ENCODE data around the gene CCT5. TPM values are rescaled to one million over a fixed set of nuclear protein-coding genes. Genes with fewer than 3 reads are reported as not detected.
"Not testable (repeated sequence)": the region's sequence is repeated elsewhere in the genome, so short reads cannot be mapped to it uniquely, and the experiment has no call there.

The CCT5 gene
- total RNA-seq, 1 experiment from 2014 or later = 675 TPM

- POLR2A ChIA-PET (ENCODE audit: low non-redundant PET) = no interaction called here
- no peak for DNase-seq (ENCODE audit: low spot score)
- intact Hi-C loops (cut with micrococcal nuclease; ENCODE audit: unreplicated experiment) = no loop called here
- Histone ChIP-seq H3K9me3 (ENCODE audit: low read depth, low read length, poor library complexity, severe bottlenecking) (no peaks in the 10 kb centered on the region), H3K27ac (ENCODE audit: low read depth, low read length, poor library complexity, severe bottlenecking) (no peak overlapping the region), H3K4me1 (ENCODE audit: insufficient read depth, low read length, poor library complexity, severe bottlenecking) (no peaks in the 10 kb centered on the region), H3K36me3 (ENCODE audit: insufficient read depth, low read length, poor library complexity, severe bottlenecking) (no peaks in the 10 kb centered on the region), H3K27me3 (replicated peaks; ENCODE audit: insufficient read depth, low read depth, low read length, poor library complexity) (no peaks in the 10 kb centered on the region), H3K4me3 (ENCODE audit: low read depth, low read length, poor library complexity, severe bottlenecking) (no peak overlapping the region)
- TF ChIP-seq EZH2 (IDR thresholded peaks at IDR 0.05; ENCODE audit: borderline replicate concordance, low read depth, low read length, poor library complexity, severe bottlenecking) (no peak), CTCF (conservative IDR thresholded peaks at IDR 0.05; ENCODE audit: low read depth, low read length) (no peak)
- CTCF ChIA-PET = no interaction called here
- BruUV-seq (replicated peaks) = no TSS peak
Measured at GRCh38 chr5:10279925-10280720, 30.0 kb downstream of the CCT5 start.

GRCh38 chr5:10283927-10284635, 34.0 kb downstream of the CCT5 start:
- intact Hi-C loops (cut with micrococcal nuclease; ENCODE audit: unreplicated experiment) = loop anchor here (1.0 kb wide), 2 partner anchors 140 to 344 kb away; no protein-coding TSS in a partner anchor
- TF ChIP-seq CTCF (conservative IDR thresholded peaks at IDR 0.05; ENCODE audit: low read depth, low read length) (peak; percentile 98), EZH2 (IDR thresholded peaks at IDR 0.05; ENCODE audit: borderline replicate concordance, low read depth, low read length, poor library complexity, severe bottlenecking) (no peak)
- Histone ChIP-seq H3K4me1 (ENCODE audit: insufficient read depth, low read length, poor library complexity, severe bottlenecking) (peaks cover 9% of the 10 kb centered on the region), H3K9me3 (ENCODE audit: low read depth, low read length, poor library complexity, severe bottlenecking) (no peaks in the 10 kb centered on the region), H3K27me3 (replicated peaks; ENCODE audit: insufficient read depth, low read depth, low read length, poor library complexity) (no peaks in the 10 kb centered on the region), H3K4me3 (ENCODE audit: low read depth, low read length, poor library complexity, severe bottlenecking) (no peak overlapping the region), H3K27ac (ENCODE audit: low read depth, low read length, poor library complexity, severe bottlenecking) (no peak overlapping the region), H3K36me3 (ENCODE audit: insufficient read depth, low read length, poor library complexity, severe bottlenecking) (no peaks in the 10 kb centered on the region)
- CTCF ChIA-PET = interaction anchor here (0.6 to 1.6 kb wide), 11 partner anchors 8 to 344 kb away, joined by 3 to 18 read pairs (median 3); no protein-coding TSS in a partner anchor
- DNase-seq (ENCODE audit: low spot score) = peak; percentile 88
- POLR2A ChIA-PET (ENCODE audit: low non-redundant PET) = no interaction called here
- no TSS peak for BruUV-seq (replicated peaks)

- H3K4me3 ChIP-seq (ENCODE audit: low read depth, low read length, poor library complexity, severe bottlenecking); H3K36me3 ChIP-seq (ENCODE audit: insufficient read depth, low read length, poor library complexity, severe bottlenecking); H3K27me3 ChIP-seq (replicated peaks; ENCODE audit: insufficient read depth, low read depth, low read length, poor library complexity); CTCF ChIA-PET; H3K27ac ChIP-seq (ENCODE audit: low read depth, low read length, poor library complexity, severe bottlenecking); H3K9me3 ChIP-seq (ENCODE audit: low read depth, low read length, poor library complexity, severe bottlenecking); POLR2A ChIA-PET (ENCODE audit: low non-redundant PET); BruUV-seq (replicated peaks); DNase-seq (ENCODE audit: low spot score); H3K4me1 ChIP-seq (ENCODE audit: insufficient read depth, low read length, poor library complexity, severe bottlenecking); intact Hi-C loops (cut with micrococcal nuclease; ENCODE audit: unreplicated experiment): not testable (repeated sequence)
Measured at GRCh38 chr5:10285362-10285761, 35.3 kb downstream of the CCT5 start.
